Stromal cell of bone marrow (primary cell): ENCODE data around the gene NCOR1.

Experiments used
- DNase-seq: peaks from one replicate; pipeline ENCODE4 v3.0.0-alpha.2; 2012; ENCODE audit warnings: low read depth

NCOR1 gene

DNA sequence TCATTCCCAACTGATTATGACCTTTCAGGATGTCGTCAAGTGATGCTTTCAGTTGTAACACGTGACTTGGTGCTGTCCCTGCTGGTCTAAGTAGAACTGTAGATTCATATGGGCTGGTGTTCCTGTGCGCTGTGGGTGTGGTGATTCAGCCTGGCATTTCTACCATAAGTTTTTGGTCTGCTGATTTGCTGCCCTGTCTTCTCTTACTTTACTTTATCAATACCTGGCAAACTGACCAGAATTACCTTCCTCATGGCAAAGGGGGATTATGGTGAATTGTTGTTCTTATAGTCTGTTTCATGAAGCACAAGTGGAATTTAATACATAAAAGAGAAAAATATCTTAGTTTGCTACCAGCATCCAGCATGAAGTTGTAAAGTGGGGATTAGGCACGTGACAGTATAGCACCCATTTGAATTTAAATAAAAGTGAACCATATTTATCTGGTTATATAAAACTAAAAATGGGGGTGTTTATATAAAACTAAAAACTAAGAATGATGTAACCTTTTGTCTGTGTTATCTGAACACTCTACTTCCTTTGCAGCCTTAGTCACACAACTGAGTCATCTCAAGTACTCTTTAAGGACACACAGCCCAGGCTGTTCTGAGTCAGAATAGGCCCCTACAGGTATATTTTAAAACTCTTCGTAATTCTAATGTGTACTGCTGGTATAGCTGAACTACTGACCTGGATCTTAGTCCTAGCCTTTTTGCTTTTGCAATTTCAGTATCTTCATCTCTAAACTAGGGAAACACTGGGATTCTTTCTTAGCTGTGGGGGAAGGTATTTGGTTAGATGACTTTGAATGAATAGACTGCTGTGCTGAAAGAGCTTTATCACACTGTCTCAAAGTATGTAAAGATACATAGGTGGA lies 187.4 kb downstream of the NCOR1 start:
- DNase-seq, result peak; percentile 87

GRCh38 chr17:16026895-16027294 lies 188.4 kb downstream of the NCOR1 start:
- no peak for DNase-seq

- no peak for DNase-seq
Observed at GRCh38 chr17:16025202-16025601, 190.1 kb downstream of the NCOR1 start.

DNA sequence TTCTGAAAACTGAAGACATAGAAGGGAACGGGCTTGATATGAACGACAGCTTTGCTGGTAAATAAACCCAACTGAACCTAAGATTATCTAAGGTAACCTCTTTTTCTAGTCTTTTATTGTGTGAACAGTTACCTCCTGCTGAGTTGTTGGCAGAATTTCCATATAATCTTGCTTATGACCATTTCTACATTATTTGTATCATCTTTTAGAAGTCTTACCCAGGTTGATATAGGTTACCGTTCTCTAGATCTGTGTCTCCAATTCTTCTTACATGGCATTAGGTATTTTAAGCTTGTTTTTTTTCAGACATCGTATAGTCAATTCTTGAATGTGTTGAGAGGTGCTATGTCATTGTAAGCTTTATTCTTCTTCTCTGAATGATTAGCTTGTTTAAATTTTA lies 191.5 kb downstream of the NCOR1 start:
- no peak for DNase-seq

DNA sequence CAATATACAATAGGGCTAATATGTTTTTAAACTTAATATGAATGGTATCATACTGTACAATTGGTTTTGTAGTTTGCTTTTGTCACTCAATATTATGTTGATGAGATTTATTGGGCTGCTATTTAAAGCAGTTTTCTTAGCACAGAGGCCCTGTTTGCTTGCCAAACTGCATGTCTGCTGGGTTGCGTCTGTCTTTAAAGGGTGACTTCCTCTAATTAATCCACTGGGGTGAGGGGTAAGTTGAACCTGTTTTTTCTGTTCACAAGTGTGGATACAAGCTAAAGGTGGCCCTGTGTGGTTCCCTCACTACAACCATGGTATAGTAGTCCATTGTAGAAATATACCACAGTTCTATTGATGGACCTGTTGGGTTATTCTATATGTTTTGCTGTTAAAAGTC lies 196.0 kb downstream of the NCOR1 start:
- DNase-seq, result no peak

DNA sequence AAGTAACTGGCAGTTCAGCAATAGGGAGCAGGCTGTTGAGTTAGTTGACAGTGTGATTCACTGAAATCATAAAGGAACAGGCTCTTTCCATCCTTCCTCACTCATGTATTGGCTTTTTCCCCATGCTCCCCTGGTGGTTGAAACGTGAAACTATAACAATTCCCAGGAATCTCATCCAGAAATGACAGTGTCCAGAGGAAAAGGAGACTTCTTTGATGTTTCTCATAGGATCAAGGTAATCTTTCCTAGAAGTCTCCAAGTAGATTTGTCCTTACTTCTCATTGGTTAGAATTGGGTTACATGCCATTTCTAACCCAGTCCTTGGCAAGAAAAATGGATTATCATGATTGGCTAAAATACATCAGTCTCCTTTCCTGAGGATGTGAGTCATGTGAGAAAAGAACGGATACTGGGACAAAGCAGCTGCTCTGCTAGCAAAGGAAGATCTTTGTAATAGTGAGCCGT lies 201.4 kb downstream of the NCOR1 start:
- peak; percentile 68 for DNase-seq

GRCh38 chr17:16007439-16007838 lies 207.9 kb downstream of the NCOR1 start:
- no peak for DNase-seq

- DNase-seq, result no peak
Observed at GRCh38 chr17:16005636-16006035, 209.7 kb downstream of the NCOR1 start.

- no peak for DNase-seq
Observed at GRCh38 chr17:16003841-16004240, 211.5 kb downstream of the NCOR1 start.

DNA sequence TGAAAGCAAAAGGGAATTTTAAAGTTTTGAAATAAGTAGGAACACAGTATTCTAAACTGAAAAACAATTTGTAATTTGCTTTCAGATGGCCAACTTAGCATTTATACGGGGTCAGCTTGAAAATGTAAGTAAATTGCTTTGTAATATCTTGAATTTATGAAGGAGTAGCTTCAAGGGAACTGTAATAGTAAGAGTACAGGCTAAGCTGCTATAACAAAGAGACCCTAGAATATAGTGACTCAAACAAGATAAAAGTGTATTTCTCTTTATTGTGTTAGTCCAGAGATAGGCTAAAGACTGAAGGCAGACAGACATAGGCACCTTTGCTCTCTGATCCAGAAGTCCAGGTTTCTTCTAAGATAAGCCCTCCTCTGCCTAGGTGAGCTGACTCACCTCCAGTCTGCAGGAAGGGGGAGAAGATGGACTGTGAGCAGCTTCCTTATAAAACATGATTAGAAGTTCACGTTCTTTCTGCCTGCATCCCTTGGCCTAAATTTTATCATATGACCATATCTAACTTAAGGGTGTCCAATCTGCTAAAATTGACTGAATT lies 212.6 kb downstream of the NCOR1 start:
- DNase-seq, result no peak

- no peak for DNase-seq
Observed at GRCh38 chr17:16001226-16001897, 214.0 kb downstream of the NCOR1 start.

GRCh38 chr17:15999974-16000827 lies 215.1 kb downstream of the NCOR1 start:
- DNase-seq, result no peak

- DNase-seq, result peak; percentile 85
Observed at GRCh38 chr17:15999141-15999973, 216.0 kb downstream of the NCOR1 start, which contains the start of the genes TTC19 and ZSWIM7. Gene TTC19, plus strand, starts transcription at chr17:15999824. Its CDS starts 25 bp downstream, at chr17:15999849. Gene ZSWIM7, minus strand, starts transcription at chr17:15999704. Its CDS starts 110 bp downstream, at chr17:15999594.

GRCh38 chr17:15998031-15998562 lies 217.2 kb downstream of the NCOR1 start:
- no peak for DNase-seq

DNA sequence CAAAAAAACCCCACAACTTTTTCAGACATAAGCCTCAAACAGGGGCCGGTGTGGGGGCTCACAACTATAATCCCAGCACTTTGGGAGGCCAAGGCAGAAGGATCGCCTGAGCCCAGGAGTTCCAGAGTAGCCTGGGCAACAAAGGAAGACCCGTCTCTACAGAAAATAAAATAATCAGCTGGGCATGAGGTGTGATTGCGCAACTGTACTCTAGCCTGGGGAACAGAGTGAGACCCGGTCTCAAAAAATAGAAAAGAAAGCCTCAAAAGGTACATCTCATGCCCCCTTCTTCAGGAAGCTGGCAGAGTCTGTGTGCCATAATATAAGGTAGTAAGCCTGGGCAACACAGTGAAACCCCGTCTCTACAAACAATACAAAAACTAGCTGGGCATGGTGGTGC lies 219.0 kb downstream of the NCOR1 start:
- no peak for DNase-seq

DNA sequence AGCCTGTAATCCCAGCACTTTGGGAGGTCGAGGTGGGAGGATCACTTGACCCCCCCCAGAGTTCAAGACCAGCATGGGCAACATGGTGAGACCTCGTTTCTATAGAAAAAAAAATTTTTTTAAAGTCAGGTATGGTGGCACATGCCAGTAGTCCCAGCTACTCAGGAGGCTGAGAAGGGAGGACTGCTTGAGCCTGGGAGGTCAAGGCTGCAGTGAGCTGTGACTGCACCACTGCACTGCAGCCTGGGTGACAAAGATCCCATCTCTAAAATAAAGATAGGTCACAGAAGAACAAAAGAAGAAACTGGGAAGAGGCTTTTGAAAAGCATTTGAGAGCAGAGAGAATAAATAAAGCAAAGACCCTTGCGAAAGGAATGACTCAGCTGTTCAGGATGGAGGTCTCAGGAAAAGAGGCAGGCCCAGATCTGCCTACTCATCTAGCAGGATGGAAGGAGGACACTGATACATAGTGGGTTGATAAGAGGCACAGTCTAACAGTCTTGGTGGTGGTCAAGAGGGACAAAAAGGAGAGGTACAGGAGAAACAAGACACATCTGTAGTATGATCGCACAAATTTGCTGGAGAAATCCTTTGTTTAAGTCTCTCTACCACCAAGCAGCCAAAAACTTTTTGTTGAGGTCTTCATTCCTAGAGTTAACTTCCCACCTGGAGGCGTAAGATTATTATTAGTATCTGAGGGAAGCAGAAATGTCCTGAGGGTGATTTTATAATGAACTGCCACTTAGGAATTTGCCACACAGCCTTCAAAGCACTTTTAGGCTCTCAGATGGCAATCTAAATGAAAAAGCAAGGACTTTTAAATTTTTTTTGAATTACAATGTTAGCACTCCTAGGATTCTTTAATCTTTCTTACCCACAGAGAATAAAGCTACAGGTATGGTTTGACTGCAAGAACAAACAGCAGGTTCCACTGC lies 233.4 kb downstream of the NCOR1 start:
- DNase-seq, result no peak

DNA sequence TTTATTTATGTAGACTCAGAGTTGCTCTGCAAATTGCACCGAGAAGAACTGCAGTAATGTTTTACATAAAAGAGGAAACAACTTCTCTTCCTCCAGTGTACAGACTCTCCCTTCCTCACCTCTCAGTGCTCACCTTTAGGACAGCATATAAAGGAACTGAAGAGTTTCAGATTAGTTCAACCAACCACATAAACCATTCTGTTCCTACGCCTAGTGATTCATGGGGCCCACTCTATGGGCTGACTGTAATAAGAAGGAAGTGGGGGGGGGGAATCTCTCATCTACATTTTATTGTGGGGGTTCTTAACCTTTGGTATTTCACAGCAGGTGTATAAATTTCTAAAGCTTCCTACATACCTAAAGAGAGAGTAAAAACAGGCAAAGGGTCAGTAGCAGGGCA lies 234.1 kb downstream of the NCOR1 start:
- no peak for DNase-seq
